GM21528 (cell line): ENCODE data around the gene PDZRN3.

Experiments
- ATAC-seq: cut with Tn5 transposase; IDR thresholded peaks from one replicate; pipeline ENCODE4 v1.9.1; 2021; ENCODE audit warnings: mild to moderate bottlenecking, moderate library complexity; ENCODE audit not compliant: unreplicated experiment, low FRiP score

Gene PDZRN3

DNA sequence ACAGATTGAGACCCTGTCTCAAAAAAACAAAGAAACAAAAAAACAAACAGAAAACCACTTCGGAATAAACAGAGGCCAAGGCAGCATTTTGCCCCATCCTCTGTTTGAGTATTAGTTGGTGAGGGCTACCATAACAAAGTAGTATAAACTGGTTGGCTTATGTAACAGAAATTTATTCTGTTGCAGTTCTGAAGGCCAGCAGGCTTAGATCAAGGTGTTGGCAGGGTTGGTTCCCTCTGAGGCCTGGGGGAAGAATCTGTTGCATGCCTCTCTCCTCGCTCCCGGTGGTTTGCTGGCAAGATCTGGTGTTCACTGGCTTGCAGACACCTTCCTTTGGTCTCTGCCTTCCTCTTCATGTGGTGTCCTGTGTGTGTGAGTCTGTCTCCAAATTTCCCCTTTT, 261.6 kb downstream of the PDZRN3 start:
- ATAC-seq, result no peak

DNA sequence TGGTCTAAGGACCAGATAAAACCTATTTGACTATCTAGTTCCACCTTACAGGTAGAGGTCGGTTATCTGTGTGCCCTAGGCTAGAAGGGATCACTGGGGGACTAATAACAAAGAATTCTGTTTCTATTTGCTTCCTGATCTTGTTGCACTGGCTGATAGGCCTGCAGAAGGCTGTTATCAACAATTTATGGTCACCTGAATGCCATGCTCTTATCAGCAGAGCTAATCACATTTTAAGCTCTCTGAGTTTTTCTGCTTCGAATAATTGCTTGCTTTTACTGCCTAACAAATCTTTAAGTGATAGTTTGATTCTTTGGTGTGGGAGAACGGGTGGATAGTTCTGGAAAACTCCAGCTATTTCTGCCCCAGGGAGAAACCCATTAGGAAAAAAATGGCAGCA, 263.1 kb downstream of the PDZRN3 start:
- ATAC-seq, result no peak

DNA sequence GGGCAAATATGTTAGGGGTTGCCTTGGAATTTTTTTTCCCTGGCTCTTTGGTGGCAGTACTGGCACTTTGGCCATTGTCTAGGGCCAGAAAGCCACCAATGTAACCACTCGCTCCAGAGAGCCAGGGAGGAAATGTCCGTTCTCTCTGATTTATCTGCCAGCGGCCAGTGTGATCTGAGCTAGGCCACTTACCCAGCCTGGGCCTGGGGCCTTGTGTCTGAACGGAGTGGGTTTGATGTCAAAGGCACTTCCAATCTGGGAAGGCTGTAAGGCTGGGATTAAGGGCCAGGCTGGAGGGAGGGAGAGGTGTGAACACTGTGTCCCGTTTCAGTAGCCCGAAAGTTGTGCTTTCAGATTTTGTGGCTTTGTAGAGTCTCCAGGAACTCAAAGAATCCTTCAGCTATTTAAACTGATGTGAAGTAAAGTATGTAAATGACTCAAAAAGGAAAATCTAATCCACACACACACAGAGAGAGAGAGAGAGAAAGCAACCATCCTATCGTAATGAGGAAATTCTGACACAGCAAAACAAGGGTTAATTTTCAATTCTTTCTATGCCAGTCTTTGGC, 271.0 kb downstream of the PDZRN3 start:
- ATAC-seq, result no peak

DNA sequence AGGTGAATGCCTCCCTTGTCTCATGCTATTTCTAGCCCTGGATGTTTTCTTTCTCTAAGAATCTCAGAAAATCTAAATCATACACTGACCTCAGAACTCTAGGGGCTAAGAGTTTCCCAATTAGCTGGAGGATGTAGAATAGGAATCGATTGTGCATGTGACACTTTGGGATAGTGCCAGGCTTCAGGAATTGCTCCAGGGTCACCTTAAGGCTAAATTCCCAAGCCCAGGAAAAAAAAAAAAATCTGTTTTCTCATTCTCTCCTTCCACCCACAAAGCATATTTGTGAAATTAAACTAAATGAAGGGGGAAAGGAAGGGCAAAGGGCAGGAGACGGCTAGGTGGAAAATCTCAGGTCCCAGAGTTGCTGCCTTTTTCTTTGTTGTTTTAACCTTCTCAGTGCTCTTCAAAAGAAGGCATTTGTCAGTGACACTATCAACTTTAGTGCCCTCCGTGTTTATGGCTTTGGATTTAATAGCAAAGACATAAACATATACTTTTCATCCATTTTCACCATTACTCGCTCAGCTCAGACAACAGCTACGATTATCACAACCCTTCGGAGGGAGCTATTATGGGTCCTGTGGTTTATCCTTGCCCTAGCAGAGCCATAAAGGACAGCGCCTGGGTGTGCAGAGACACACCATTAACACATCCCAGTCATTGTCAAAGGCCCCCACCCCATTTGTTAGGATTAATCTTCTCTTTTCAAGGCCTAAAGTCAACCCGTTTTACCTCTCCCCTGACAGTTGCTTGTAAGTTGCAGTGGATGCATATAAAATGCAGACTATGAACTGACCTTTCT, 271.7 kb downstream of the PDZRN3 start:
- ATAC-seq, result no peak

DNA sequence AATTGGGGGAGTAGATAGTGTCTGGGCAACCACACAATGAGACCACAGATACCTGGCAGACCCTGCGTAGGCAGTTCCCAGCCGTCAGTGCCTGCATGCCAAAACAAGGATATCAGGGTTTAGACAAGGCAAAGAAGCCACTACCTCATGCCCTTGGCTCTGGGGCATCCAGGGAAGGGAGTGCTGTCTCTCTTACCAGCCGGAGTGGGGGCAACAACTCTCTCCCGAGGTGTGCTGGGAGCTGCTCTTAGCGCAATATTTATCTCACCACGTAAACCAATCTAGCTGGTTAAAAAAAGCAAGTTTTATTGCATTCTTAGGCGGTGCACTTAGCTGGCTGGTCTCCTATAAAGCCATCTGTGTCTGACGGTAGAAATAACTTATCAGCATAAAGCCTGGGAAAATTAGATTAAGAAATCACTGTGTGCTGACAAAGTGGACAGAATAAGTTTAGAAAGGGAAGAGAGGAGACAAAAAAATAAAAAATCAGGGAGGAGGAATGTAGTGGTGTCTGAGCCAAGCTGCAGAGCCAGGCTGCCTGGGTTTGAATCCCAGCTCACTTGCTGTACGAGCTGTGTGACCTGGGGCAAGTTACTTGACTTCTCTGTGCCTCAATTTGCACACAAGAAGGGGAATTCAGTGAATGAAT, 273.2 kb downstream of the PDZRN3 start:
- ATAC-seq, result no peak

DNA sequence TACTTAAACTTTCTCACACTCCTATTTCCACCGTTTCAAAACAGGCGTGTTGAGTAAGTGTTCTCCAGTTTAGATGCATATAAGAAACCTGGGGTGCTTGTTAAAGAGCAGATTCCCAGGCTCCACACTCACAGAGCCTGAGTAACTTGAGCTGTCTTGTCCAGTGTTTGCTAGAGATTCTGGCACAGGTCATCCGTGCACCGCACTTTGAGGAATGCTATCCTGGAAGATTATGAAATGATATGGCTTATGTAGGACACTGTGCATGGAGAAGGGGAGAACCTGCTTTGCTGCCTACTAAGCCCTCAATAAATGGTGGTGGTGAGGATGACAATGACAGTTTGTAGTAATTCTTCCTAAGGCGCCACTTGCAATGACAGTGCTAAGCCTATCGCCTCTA, 273.7 kb downstream of the PDZRN3 start:
- ATAC-seq, result no peak

DNA sequence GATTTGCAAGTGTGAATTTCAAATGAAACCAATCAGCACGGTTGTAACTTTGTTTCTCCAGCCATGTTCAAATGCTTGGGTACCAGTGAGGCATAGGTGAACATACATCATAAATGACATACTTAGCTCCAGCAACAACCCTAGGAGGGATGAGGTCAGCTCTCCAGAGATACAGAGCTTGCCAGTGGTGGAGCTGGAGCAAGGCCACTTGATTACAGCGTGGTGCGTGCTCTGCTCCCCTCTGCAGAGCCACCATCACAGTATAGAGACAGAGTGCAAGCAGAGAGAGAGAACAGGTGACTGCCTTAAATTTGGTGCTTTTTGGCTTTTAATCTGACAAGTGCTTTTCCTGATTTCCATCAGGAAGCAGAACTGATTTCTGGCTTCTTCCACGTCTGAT, 275.1 kb downstream of the PDZRN3 start:
- no peak for ATAC-seq

DNA sequence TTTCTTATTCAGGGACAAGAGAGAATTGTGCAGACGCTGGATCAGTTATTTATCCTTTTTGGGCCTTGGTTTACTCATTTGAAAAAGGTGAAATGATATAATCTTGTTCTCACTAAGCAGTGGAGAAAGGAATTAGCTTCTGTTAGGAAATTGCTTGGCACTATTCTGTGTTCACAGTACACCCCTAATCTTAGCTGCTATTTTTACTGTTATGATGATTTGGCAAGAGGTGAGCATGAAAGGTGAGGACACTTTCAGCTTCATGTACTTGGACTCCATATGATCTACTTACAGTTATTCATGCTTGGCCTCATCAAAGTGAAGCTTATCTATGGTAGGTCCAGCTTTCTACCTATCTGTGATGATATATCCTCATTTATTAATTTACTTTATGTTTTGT, 282.7 kb downstream of the PDZRN3 start:
- ATAC-seq, result no peak

DNA sequence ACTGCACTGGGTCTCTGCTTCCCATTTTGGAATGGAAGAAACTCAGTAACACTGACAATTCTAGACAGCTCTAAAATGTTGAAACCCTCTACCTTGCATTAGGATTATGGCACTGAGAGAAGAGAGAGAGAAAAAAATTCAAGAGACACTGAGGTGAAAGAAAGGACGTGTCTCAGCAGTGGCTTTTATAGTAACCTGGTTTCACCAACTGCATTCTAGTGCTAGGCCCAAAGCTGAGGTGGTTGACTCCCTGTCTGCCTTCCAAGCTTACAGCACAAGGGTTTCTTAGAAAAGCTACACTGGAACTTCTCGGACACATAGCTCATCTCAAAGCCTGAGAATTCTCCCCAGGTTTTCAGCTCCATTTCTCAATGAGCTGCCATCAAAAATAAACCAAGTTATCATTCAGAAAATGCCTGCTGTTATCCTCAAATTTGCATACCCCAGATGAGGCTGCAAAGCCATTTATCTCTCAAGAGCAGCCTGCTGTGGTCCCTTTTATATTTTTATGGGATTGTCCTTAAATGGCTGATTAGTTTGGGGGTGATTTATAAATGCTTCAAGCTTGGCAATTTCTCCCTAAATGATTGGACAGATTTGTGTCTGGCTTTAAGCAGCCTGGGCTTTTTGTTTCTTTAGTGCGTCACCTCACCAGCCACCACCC, 283.3 kb downstream of the PDZRN3 start:
- no peak for ATAC-seq

DNA sequence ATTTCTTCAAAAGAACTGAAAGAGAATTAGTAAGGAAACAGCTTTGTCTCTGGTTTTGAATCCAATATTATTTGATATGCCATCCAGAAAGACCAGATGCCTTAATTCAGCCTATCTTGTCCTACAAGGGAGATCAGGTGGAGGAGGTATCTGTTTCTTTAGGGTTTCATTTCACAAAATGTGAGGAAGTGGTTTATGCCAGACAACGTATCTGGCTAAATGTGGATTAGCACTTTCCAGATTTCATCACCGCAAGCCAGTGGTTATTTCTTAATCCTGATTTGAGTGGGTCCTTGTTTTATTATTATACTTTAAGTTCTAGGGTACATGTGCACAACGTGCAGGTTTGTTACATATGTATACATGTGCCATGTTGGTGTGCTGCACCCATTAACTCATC, 292.2 kb downstream of the PDZRN3 start:
- no peak for ATAC-seq
